CD4-positive, alpha-beta T cell treated with Interleukin-17A for 4 hours (primary cell): Measurements from ENCODE around the gene LCP2.

Source experiments
- DNase-seq: peaks from one replicate; pipeline ENCODE4 v3.0.0-alpha.2; 2020; ENCODE audit warnings: mixed read lengths

LCP2 gene

DNA sequence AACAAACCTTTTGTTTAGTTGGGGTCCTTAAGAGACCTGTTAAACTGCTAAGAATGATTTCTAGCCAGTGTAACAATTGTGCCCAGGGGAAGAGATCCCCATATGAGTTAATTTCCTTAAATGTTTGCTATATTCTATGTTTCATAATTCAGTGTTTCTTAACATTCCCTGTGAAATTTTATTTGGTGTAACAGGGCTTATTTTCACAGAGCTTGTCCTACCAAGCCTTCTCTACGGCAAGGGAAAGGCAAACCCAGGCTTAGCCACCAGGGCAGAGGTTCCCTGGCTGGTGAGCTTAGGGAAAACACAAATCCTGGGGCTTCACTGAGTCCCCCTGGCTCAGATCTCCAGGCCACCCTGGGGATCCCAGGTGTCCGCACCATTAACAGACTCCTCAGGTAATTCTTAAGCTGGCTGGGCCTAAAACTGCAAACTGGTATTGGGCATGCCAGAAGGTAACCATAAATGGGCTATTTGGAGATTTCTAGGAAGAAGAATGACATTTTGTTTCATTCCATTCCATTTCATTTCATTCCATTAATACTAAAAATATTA, 17.0 kb upstream of the LCP2 start:
- no peak for DNase-seq

DNA sequence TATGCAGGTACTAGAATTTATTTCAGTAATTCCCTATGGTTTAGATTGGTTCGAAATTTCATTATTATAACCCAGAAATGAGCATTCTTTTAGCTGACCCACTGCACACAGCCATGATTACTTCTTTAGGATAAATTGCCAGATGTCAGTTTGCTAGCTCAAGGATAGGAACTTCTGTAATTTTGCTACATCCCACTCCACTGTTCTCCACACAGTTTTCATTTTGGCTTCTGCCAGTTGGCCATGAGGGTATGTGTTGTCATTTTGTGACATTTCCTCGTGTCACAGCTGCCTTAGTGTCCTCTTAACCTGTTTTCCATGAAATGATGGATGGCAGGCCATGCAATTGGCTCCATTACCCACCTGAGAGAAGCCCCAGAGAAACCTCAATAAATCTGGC, 16.2 kb upstream of the LCP2 start:
- DNase-seq, result no peak

DNA sequence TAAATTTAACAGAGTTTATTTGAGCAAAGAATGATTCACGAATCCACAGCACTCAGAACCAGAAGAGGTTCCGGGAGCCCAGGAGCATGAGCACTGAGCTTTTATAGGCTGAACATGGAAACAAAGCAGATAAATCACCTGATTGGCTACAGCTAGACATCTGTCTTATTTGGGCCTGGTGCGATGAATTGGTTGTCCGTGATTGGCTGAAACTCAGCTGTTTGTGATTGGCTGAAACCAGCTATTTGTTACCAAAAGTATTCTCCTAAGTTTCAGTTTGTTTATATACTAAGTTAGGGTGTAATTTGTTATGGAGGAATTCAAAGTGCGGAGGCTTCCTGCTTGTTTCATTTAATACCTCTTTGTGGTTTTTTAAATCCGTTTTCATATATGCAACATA, 15.8 kb upstream of the LCP2 start:
- peak; percentile 57 for DNase-seq

DNA sequence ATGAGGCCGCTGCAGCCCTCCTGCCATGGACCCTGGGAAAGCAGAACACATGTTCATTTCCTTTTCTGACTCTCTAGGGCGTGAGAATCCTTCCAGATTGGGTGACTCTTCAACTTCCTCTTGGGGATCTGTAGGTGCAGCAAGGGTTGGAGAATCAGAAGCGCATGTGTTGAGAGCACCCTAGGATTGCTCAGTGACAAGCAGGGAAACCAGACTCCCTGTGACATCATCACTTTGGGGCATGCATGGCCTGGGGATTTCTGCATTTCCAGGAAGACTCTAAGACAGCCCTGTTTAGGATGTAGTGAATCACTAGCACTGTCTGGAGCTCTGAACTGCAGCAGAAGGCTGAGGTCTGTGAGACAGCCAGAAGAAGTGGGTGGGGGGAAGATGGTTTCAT, 15.1 kb upstream of the LCP2 start:
- peak; percentile 77 for DNase-seq

DNA sequence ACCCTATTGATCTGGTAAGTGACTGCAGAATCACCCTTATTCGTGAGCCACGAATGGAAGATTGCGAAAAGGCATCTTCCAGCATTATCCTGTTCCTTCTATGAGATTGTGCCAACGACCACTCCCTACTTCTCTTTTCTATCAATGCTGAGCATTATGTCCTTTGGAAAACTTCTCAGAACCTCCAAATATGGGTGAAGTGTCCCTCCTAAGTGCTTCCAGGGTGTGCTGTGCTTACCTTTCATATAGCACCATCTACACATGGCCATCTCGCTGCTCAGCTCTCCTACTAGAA, 14.7 kb upstream of the LCP2 start:
- DNase-seq, result no peak

DNA sequence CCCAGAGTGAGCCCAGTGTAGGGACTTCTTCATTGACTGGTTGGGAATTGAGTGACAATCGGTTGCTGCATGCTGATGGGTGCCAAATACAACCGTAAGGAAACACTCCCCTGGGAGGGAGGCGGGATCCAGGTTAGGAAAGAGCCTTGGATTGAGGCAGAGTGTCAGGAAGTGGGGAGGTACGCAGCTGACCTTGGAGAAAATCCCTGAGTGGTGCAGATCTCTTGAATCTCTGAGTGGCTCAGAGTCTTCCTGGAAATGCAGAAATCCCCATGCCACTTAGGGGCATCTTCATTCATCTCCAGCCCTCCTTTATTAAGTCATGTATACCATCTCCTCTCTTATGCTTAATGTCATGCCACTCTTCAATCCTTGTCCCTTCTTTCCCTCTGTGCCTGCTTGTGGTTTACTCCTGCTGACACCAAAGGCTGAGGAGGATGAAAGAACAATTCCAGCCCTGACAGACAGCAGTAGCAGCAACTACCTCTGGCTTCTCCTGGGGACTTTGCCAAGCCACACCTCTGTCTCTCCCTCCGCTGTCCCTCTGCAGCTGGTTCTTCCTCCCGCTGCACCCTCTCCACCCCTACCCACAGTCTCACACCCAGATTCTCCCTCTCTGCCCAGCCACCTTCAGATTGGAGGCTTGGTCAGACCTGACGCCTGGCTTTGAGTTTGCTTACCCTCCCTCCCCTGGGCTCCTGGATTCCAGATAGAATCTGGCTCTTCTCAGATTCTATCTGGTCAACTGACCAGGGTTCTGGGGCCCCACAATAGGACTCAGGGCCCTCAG, 14.1 kb upstream of the LCP2 start:
- DNase-seq, result no peak

DNA sequence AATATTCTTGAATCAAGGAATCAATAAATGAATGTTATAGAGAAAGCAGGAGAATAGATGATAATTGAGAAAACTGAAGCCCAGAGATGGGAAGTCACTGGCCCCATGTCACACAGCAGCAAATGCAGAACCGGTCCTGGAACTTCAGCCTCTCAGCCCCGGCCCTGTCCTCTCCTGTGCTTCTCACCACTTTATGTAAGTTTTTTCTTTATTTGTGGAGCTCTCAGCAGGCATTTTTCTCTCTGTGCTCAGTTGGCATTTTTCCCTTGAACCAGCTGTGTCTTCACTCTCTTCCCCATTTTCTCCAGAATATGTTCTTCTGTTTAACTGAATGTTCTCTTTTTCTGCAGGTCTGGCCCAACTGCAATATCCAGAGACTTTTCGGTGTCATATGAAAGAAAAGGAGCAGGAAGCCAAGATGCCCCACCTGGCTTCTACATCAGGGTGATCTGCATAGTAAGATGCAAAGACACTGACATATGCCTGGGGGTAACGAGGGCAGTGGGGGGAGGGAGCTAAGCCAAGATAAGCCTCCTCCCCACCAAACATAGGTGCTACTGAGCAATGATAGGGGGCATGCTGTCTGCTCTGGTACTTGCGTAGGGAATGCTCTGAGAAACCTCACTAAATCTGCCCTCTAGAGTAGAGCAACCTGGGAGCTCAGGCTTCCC, 12.8 kb upstream of the LCP2 start:
- no peak for DNase-seq

DNA sequence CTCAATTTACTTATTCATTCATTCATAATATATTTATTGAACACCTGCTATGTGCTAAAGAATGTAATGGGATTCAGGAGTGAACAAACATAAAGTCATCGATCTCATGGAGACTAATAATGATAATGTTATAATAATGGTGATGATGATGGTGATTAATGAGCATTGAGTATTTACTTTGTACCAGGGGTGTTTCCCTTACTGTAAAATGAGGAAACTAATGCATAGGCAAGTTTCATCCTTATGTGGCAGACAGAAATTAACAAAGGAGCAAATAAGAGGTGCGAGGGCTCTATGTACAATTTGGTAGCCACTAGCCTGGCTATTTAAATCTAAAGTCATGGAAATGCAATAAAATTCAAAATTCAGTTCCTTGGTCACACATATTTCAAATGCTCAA, 11.1 kb upstream of the LCP2 start:
- no peak for DNase-seq

DNA sequence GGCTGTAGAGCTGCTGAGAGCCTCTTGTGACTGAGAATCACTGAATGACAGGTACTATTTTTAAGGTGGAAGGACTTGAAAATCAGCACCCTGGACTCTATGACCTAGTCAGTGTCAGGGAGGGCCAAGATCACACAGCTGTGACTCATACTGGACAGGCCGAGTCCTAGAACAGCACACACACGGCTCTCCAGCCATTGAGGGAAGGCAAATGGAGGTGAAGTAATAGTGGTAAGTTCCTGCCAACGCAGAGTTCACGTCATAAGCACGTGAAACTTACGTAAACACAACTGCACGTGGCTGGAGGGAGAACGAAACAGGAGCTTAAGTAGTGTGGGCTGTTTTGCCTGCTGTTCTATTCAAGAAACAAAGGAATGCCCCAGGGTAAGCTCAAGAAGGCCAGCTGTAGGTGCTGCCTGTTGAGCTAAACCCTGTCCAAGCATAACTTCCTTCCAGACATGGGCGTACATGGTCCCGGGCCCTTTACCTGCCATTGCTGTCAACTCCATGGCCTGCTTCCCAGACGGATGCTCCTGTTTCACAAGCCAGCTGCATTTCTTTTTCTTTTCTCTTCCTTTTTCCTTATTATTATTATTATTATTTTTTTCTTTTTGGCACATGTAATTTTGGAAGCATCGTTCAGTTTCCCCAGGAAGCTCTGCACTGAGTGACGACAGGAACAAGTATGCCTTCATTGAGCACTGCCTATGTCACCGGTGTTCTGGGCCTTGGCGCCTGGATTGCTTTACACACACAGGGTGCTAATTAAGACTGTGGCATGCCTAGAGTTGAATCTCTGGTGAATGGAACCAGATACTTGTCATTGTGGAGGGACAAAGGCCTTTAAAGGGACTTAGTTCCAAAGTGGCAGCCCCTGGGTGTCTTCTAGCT, 10.2 kb upstream of the LCP2 start:
- no peak for DNase-seq

DNA sequence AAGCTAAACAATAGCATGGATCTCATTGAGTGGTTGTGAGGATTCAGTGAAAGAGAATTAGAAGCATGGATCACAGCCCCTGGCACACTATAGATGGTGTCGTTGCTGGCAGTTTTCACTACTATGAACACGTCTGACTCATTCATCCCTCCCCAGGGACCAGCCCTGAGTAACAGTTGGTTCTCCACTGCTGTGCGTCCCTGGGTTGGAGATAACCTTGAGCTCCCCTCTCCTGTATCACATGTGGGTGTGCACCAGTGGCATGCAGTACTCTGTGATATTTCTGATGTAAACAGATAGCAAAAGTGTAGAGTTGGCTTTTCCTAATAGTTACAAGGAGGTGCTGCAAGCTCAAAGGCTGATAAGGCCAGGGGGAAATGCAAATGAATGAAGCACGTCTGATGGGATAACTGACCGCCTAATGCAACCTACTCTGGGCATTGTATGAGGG, 8.8 kb upstream of the LCP2 start:
- DNase-seq, result peak; percentile 41

DNA sequence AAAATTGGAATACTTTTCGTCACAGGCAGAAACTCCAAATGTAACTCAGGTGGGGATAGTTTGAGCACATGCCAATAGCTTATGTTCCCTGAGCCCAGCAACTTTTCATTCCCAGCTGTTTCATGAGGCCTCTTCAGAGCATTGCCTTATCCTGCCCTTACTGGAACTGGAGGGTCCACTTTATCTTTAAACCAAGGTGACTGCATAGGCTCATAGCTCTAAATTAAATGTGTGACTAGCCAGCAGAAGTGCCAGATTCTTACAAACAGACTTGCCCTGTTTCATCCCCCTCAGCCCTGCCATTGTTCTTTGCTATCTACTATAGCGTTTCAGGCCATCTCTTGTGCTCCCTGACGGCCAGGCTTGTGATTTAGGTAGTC, 8.1 kb upstream of the LCP2 start:
- DNase-seq, result no peak

DNA sequence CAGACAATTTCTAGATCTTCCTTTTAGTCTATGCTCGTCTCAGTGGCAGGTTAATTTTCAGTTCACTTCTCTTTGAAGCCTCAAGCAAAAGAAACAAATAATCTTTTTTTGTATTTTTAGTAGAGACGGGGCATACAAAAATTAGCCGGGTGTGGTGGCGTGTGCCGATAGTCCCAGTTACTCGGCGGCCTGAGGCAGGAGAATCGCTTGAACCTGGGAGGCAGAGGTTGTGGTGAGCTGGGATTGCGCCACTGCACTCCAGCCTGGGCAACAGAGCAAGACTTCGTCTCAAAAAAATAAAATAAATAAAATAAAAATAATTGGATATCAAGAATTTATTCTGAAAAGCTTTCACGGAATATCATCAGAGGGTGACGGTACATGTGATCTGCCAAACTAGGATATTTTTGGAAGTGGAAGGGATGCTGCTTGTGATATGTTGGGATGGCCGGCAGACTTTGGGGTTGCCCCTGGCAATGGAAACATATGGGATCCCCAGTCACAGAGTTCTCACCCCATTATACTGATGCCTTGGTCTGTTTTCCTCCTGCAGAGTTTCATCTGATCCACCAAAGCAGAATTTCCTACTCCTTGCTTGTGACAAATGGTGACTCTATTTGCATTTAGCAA, 7.6 kb upstream of the LCP2 start:
- no peak for DNase-seq

DNA sequence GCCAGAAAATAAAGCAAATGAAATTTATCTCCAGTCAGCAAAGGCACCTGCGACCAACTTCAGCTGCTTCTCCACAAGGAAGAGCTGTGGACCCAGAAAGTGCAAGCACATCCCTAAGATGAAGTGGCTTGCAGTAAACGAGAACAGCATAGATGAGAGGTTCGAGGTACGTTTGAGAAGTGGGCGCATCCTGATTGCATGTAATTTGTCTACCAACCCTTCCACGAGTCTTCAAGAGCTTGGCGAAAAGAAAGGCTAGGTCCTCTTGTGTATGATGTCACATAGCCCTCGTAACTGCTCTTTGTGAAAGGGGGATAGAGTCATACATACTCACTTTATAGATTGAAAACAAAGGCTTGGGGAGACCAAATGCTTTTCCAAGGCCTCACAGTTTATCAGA, 6.0 kb upstream of the LCP2 start:
- DNase-seq, result peak; percentile 35

DNA sequence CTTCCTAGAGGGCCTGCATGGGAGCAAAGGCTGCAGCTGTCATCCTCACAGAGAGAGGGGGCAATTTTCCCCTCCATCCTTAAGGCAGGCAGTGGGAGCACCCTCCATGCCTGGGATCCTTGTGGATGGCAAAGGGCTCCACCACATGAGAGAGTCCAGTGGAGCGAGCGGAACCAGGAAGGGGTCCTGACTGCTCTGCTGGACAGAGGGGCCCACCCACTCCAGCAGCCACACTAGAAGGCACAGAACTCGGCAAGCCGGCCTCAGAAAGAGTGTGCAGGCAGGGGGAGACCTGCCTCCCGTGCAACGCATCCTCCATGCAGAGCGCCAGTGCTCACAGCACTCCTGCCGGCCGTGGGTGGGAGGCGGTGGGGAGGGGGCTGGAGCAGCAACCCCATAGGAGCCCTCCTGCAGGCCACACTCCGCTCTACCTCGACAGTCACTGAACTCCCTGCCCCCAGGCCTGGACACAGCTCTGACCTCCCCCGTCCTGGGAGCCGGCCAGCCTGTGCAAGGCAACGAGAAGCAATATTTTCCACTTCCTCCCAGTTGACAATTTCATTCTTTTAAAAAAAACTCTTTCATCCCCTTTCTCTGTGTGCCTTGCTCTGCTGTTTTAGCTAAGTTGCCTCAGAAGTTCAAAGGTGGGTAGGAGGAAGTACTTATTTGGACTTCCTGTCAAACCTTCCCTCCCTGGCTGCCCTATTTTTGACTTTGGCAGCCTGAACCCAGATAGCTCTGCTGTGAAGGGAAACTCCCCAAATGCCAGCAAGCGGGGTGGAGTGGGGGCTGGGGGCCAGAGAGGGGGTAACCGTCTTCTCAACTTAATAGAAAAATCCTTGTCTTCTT, 5.3 kb upstream of the LCP2 start:
- peak; percentile 71 for DNase-seq

DNA sequence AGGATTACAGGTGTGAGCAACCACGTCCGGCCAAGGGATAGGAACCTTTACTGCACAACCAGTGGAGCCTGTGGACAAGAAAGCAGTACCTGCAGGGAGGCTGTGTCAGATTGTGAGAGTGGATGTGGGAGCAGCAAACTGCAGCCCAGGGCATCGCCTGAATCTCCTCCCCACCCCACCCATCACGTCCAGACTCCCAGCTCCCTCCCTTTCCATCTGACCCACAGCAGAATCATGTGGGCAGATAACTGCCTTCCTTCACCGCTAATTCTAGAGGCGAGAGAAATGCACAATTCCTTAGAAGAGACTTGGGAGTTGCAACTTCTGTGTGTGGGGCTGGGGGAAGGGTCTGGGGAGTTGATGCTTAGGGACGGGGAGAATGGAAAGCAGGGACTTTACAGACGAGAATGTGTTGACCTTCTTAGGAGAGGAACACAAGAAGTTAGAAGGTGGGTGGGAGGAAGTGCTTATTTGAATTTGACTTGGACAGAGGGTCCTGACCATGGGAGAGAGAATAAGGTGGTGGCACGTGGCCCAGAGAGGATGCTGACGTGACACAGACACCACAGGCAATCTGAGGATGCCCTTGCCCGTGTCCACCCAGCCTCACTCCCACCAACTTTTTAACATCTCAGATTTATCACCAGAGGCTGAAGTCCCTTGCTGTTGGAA, 4.5 kb upstream of the LCP2 start:
- no peak for DNase-seq

DNA sequence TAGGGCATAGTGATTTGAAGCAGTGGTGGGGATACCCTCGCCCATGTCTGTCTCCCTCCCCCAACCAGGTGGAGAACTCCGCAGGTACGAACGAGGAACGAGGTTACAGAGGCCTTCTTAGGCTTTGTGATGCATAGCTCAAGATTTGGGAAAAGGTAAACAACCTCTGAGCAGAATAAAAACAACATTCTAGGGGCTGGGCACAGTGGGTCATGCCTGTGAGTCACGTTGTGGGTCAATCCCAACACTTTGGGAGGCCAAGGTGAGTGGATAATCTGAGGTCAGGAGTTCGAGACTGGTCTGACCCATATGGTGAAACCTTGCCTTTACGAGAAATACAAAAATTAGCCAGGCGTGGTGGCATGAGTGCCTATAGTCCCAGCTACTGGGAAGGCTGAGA, 3.6 kb upstream of the LCP2 start:
- no peak for DNase-seq

DNA sequence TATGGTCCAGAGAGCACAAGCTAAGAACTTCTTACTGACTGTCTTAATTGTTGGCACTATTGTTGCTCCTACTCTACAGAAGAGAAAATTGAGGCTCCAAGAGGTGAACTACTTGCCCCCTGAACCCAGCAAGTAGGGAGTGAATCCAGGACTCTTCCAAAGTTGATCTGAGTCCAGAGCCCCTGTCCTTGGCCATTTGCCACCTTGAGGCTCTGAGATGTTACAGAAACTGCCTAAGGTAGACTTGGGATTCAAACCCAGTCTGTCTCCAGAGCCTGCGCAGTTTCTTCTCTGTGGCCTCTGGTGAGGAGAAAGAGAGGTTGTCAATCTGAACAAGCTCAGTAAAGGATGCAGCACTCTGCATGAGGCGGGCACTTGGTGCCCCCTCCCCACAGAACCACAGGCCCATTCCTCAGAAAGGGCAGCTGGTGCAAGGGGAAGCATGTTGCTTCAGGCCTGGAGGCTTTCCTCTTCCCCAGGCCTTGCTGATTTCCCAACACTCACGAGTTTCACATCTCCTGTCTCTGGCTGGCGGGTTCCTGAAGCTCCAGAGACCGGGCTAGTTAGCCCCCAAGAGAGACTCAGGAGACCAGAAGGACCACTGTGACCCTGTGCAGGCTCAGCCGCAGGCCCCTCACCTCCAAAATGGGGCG, 2.9 kb upstream of the LCP2 start:
- DNase-seq, result no peak

DNA sequence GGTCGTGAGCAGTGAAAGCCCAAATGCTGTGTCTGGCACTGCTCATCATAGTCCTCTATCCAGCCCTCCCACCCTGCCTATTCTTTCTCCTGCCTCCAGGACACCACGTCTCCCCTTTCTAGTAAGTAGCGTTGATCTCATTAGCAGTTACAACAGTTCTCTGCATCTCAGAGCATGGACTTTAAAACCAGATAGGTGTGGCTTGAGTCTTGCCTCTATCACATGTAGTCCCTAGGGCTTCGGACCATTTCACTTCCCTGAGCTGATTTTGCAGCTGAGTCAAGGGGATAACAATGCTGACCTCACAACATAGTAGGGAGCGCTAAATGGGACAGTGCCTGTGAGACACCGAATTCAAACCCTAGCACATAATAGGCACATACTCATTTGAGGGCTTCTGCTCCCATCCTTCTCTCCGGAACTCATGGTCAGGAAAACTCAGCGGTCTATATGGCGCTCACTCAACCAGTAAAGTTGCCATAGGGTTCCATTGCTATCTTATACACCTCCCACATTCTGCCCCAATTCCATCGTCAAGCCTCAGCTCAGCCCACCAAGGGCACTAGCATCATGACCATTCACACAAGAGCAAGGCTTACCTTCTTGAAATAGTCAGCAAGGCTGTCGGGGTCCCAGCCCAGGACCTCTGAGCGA, 515 bp downstream of the LCP2 start:
- DNase-seq, result peak; percentile 31

DNA sequence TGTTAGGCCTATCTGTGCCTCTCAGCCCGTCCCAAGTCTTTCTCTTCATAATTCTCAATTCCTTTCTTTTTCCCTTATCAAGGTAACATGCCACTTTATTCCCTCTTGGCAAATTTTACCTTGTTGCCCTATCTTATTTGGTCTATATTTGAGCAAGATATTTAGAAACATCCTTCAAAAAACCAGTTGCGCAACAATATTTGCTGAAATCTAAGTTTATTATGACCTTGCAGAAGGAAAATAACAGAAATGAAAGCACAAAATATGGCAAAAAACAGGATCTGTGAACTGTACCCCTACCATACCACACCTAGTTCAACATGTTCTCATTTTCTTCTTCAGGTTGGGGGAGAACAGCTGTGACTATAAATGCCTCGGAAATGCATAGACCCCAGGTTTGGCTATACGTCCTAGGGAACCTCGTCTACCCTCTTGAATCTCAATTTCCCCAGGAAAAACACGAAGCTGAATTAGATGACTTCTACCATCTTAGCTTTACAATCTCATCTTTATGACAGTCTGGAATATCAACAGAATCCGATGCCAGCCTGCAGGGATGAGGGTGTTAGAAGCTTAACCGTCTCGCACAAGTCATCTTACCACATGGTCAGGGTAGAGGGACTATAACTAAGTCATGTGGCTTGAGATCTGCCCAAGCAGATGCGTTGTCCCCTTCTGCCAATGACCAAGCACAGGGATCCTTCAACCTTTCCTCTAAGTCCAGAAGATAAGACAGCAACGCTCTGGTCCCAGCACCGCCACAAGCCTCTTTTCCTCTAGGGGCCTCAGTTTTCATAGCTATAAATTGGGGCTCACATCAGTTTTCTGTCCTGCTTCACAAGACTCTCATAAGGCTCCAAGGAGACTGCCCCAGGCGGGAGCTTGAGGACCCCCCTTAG, 1.3 kb downstream of the LCP2 start:
- peak; percentile 22 for DNase-seq
